ENCODE measurements around the gene VWA3B. TPM values are rescaled to one million over a fixed set of nuclear protein-coding genes. Genes with fewer than 3 reads are reported as not detected.
A peak's percentile ranks its signal among the peaks of the same experiment; 100 is the strongest.

VWA3B gene
- total RNA-seq, 3 donors from 2014 or later, result not detected

DNA sequence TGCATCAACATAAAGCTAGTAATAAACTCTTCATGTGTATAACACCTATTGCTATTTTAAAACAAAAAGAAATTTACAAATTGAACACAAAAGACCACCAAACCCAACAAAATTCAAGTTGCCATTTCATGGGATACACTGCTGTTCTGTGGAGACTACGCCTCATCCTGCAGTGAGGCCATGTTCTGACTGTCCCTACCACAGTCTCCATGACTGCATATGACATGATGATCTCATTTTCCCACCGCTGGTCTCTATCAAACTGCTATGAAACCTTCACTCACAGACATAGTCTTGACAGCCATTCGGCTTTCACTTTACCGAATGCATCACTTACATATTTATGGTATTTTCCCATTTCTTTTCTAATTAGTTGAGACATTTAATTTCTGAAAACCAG lies 21.2 kb upstream of the VWA3B start:
- H3K27me3 Mint-ChIP-seq (ENCODE audit: low read depth), result peaks cover 22% of the 10 kb centered on the region
- H3K4me3 Mint-ChIP-seq, result no peak overlapping the region
- H3K36me3 Mint-ChIP-seq (ENCODE audit: insufficient read depth), result no peaks in the 10 kb centered on the region
- ATAC-seq (no peak), DNase-seq (no peak)
- no peaks in the 10 kb centered on the region for H3K9me3 Mint-ChIP-seq
- H3K4me1 Mint-ChIP-seq (ENCODE audit: low read depth), result no peaks in the 10 kb centered on the region

DNA sequence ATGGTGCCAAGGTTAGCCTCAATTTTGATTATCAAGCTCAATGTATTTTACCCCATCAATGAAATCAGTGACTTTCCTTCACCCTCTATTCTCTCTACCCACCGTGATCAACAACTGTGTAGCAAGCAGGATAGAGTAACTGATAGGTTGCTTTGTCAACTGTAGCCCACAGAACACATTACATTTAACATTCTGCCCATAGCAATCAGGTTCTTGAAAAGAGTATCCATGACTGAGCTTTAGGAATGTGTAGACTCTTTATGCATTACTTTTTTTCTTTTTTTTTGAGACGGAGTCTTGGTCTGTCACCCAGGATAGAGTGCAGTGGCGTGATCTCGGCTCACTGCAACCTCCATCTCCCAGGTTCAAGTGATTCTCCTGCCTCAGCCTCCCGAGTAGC lies 19.8 kb upstream of the VWA3B start:
- ATAC-seq (no peak), DNase-seq (no peak)
- H3K27me3 Mint-ChIP-seq (ENCODE audit: low read depth), result peaks cover 22% of the 10 kb centered on the region
- no peak overlapping the region for H3K4me3 Mint-ChIP-seq
- H3K4me1 Mint-ChIP-seq (ENCODE audit: low read depth), result no peaks in the 10 kb centered on the region
- H3K9me3 Mint-ChIP-seq, result no peaks in the 10 kb centered on the region
- H3K36me3 Mint-ChIP-seq (ENCODE audit: insufficient read depth), result no peaks in the 10 kb centered on the region

DNA sequence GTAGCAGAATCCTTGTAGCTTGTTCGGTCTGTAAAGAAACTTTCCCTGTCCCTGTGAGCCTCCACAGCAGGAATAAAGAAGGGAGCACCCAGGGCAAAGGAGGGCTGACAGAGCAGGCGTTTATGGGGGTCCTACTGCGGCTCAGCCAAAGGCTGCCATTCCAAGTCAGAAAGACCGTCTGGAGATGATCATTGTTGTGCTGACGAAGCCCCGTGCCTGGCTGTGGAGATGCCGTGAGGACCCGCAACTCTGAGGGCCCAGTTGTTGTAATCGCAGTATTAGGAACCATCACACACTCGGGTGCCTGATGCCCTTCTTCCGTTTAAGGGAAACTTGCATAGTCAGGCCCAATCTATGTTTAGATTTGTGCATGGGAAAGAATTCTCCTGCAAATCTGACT lies 16.9 kb upstream of the VWA3B start:
- H3K4me3 Mint-ChIP-seq, result no peak overlapping the region
- no peaks in the 10 kb centered on the region for H3K9me3 Mint-ChIP-seq
- peaks cover 13% of the 10 kb centered on the region for H3K27me3 Mint-ChIP-seq (ENCODE audit: low read depth)
- ATAC-seq (no peak), DNase-seq (no peak)
- H3K4me1 Mint-ChIP-seq (ENCODE audit: low read depth), result no peaks in the 10 kb centered on the region
- no peaks in the 10 kb centered on the region for H3K36me3 Mint-ChIP-seq (ENCODE audit: insufficient read depth)

DNA sequence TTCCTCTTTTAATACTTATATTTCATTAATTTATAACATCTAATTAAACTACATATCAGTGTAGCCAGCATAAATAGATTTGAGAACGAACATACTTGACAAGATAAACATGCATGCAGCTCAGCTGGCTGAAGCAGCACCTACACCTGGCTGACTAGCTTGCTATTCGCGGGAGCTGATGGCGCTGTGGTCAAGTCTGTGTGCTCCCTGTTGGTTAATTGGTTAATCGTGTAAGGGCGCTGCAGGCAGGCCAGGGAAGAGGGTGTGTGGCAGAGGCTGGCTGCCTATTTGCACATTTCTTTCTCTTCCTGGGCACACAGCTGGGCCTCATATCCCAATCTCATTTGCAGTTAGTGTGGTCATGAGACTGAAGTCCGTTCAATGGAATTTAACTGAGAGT lies 14.5 kb upstream of the VWA3B start:
- no peaks in the 10 kb centered on the region for H3K36me3 Mint-ChIP-seq (ENCODE audit: insufficient read depth)
- no peak overlapping the region for H3K4me3 Mint-ChIP-seq
- ATAC-seq (no peak), DNase-seq (no peak)
- no peaks in the 10 kb centered on the region for H3K9me3 Mint-ChIP-seq
- H3K4me1 Mint-ChIP-seq (ENCODE audit: low read depth), result no peaks in the 10 kb centered on the region
- peaks cover 8% of the 10 kb centered on the region for H3K27me3 Mint-ChIP-seq (ENCODE audit: low read depth)

DNA sequence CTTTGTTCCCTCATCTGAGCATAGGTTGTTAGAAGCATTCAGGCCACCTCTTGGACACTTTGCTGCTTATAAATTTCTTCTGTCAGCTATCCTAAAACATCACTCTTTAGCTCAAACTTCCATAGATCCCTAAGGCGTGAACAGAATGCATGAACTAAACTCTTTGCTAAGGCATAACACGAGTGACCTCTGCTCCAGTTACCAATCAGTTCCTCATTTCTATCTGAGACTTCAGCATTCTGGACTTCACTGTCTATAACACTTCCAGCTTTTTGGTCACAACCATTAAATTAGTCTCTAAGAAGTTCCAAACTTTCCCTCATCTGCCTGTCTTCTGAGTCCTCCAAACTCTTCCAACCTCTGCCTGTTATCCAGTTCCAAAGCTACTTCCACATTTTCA lies 8.3 kb upstream of the VWA3B start:
- Mint-ChIP-seq H3K4me1 (ENCODE audit: low read depth) (peaks cover 6% of the 10 kb centered on the region), H3K9me3 (peaks cover 9% of the 10 kb centered on the region), H3K4me3 (no peak overlapping the region), H3K36me3 (ENCODE audit: insufficient read depth) (no peaks in the 10 kb centered on the region), H3K27me3 (ENCODE audit: low read depth) (peaks cover 10% of the 10 kb centered on the region)
- ATAC-seq (no peak), DNase-seq (no peak)

DNA sequence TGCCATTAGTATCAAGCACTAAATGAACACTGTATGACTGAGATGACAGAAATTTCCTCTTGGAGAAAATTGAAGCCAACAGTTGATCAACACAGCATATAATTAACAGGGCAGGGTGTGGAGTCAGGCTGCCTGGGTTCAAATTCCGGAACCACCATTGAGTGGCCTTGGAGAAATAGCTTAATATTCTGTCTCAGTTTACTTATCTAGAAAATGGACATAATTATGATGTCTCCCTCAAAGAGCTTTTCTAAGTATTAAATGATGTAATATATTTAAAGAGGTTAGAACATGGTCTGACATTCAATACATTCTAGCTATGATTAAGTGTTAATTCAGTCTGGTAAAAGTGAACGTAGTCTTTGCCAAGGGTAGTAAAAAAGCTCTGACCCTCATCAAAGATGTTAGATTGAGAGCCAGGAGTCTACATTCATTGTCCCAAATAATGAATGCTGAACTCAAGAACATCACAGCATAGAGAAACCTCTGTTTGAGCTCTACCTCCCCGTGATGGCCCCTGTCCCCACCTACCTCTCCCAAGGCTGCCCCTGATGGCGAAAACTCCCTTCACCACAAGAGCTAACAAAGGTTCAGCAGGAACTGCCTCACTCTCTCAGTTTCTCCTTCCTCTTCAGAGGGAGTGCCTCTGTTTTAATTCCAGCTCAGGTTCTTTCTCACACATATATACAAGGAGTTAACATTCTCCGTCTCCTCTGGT lies 2.7 kb upstream of the VWA3B start:
- Mint-ChIP-seq H3K36me3 (ENCODE audit: insufficient read depth) (no peaks in the 10 kb centered on the region), H3K4me1 (ENCODE audit: low read depth) (peaks cover 20% of the 10 kb centered on the region), H3K9me3 (no peaks in the 10 kb centered on the region), H3K27me3 (ENCODE audit: low read depth) (peaks cover 49% of the 10 kb centered on the region), H3K4me3 (no peak overlapping the region)
- DNase-seq (no peak), ATAC-seq (no peak)

DNA sequence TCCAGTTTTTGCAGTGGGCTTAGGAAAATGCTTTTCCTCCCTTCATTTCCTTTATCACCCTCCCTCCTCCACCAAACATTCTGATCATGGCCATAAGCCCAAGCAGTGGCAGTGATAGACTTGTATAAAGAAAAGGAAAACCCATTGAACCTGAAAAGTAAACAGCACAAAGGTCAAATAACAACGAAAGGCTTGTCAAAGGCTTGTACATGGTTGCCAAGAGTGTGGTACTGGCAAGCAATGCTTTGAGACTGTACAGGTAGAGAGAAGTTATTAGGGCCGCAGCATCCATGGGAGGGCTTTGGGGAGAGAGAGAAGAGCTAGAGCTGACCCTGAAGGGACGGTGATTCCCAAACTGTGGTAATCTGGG lies 2.1 kb upstream of the VWA3B start:
- ATAC-seq (no peak), DNase-seq (no peak)
- no peak overlapping the region for H3K4me3 Mint-ChIP-seq
- no peaks in the 10 kb centered on the region for H3K36me3 Mint-ChIP-seq (ENCODE audit: insufficient read depth)
- H3K9me3 Mint-ChIP-seq, result no peaks in the 10 kb centered on the region
- H3K4me1 Mint-ChIP-seq (ENCODE audit: low read depth), result peaks cover 20% of the 10 kb centered on the region
- peaks cover 47% of the 10 kb centered on the region for H3K27me3 Mint-ChIP-seq (ENCODE audit: low read depth)

DNA sequence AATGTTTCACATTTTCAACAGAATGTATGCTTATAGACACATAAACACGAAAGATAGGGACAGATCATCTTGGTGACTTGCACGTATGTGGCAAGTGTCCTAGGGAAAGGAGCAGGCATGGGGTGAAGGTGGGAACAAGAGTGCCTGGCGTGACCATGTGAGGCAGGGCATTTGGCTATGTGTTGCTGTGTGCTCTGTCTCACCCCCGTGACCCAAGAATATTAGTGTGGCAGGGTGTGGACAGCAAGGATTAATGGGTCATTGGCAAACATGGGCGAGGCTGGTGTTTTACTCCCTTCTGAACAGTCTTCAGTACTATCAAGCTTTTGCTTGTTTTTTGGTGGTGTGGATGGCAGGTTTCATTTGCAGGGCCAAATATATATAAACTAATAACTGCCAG lies 1.3 kb upstream of the VWA3B start:
- H3K27me3 Mint-ChIP-seq (ENCODE audit: low read depth), result peaks cover 47% of the 10 kb centered on the region
- ATAC-seq (no peak), DNase-seq (no peak)
- no peak overlapping the region for H3K4me3 Mint-ChIP-seq
- no peaks in the 10 kb centered on the region for H3K9me3 Mint-ChIP-seq
- H3K4me1 Mint-ChIP-seq (ENCODE audit: low read depth), result peaks cover 20% of the 10 kb centered on the region
- no peaks in the 10 kb centered on the region for H3K36me3 Mint-ChIP-seq (ENCODE audit: insufficient read depth)

DNA sequence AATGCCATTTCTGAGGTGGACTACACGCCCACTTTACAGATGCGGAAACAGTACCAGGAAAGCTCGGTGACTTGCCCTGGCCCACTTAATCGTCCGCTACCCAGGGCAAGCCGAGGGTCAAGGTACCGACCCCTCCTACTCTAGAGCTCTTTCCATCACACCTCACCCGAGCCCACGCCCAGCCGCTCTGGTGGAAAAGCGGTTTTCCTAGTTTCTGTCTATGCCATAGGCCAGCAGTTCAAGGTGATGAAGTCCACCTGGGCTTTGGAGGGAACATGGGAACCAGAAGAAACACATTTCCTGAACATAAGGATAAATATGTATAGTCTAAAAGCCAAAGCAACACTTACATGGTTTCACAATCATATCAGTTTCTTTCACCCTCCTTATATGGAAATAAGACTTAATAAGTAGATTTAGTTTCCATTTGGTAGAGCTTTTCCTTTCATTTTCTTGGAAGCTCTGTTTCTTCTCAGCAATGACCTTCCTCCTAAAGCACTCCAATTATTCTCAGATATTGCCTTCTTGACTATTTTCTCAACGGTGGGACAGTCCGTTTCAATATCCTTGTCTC lies 567 bp downstream of the VWA3B start:
- Mint-ChIP-seq H3K27me3 (ENCODE audit: low read depth) (peaks cover 47% of the 10 kb centered on the region), H3K36me3 (ENCODE audit: insufficient read depth) (no peaks in the 10 kb centered on the region), H3K4me3 (peak overlapping the region; percentile 66), H3K4me1 (ENCODE audit: low read depth) (peaks cover 14% of the 10 kb centered on the region), H3K9me3 (no peaks in the 10 kb centered on the region)
- no peak for DNase-seq
- peak in 1 of 2 donors; percentile 36 for ATAC-seq

DNA sequence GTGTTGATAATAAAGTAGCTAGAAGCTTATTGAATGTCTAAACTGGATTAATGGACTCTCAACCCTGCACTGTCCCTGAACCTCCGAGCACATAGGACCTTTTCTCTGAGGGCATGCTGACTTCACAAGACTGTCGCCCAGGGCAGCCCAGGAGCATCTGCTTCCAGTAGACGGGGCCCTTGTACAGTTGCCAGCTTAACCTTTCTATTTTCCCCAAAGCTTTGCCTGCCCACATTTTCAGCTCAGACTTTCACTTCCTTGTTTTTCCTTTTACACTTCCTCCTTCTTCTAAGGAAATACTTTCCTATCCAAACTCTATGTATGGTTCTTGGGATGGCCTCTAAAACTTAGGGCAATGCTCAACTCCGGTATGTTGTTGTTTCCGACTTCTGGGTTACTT lies 1.3 kb downstream of the VWA3B start:
- Mint-ChIP-seq H3K27me3 (ENCODE audit: low read depth) (peaks cover 43% of the 10 kb centered on the region), H3K9me3 (no peaks in the 10 kb centered on the region), H3K4me3 (no peak overlapping the region), H3K36me3 (ENCODE audit: insufficient read depth) (no peaks in the 10 kb centered on the region), H3K4me1 (ENCODE audit: low read depth) (peaks cover 14% of the 10 kb centered on the region)
- DNase-seq (no peak), ATAC-seq (no peak)

DNA sequence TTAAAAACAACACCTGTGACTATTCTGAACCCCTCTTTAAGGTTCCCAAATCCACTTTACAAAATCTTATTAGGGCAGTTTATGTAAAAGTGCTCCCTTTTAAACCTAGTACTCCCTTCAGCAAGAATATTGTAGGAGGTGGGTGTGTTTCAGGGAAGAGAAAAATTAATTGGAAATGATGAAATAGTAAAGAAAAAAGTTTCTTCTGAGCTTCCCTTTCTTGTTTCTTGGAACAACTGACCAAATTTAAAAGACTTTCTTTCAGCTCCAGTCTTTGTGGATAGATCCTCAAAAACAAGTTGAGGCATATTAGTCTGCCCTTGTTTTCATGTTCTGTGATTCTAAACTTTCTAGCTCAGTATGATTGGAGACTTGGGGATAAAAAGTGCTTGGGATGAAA lies 3.0 kb downstream of the VWA3B start:
- Mint-ChIP-seq H3K9me3 (peaks cover 5% of the 10 kb centered on the region), H3K4me3 (no peak overlapping the region), H3K27me3 (ENCODE audit: low read depth) (peaks cover 37% of the 10 kb centered on the region), H3K4me1 (ENCODE audit: low read depth) (peaks cover 14% of the 10 kb centered on the region), H3K36me3 (ENCODE audit: insufficient read depth) (no peaks in the 10 kb centered on the region)
- no peak for ATAC-seq
- DNase-seq, result no peak

DNA sequence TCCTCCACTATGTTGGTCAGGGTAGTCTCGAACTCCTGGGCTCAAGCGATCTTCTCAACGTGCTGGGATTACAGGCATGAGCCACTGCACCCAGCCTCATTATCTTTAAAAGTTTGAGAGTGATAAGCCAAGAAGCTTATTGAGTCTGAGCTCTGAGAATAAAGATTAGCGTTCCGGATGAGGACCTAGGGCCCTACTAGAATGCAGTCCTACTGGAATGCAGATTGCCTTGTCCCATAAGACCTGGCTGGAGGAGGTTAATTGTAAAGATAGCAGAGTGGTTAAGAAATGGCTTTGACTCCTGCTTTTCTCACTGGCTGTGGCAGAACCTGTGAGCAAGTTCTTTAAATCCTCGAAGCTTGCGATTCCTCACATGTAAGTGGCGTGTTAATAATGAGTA lies 4.0 kb downstream of the VWA3B start:
- Mint-ChIP-seq H3K36me3 (ENCODE audit: insufficient read depth) (no peaks in the 10 kb centered on the region), H3K4me1 (ENCODE audit: low read depth) (peaks cover 14% of the 10 kb centered on the region), H3K9me3 (peaks cover 13% of the 10 kb centered on the region), H3K4me3 (no peak overlapping the region), H3K27me3 (ENCODE audit: low read depth) (peaks cover 28% of the 10 kb centered on the region)
- no peak for ATAC-seq
- DNase-seq, result no peak

DNA sequence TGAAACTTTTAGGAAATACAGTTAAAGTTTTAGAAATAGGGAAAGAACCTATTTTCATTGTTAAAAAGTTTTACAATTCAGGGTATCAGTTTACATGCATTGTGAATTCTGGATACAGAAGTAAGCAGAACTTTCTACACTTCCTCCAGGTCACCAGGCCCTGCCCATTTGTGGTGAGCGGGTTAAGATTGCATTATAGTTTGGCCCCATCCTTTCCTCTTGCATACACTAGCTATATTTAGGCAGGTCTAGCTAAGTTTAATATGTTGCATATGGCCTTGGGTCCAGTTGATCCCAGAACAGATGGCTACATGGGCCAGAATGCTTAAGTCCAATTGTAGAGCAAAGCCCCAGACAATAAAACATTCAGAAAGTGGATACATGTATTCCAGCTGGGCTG lies 4.8 kb downstream of the VWA3B start:
- Mint-ChIP-seq H3K36me3 (ENCODE audit: insufficient read depth) (no peaks in the 10 kb centered on the region), H3K9me3 (peaks cover 20% of the 10 kb centered on the region), H3K4me3 (no peak overlapping the region), H3K4me1 (ENCODE audit: low read depth) (peaks cover 10% of the 10 kb centered on the region), H3K27me3 (ENCODE audit: low read depth) (peaks cover 20% of the 10 kb centered on the region)
- no peak for DNase-seq
- no peak for ATAC-seq

DNA sequence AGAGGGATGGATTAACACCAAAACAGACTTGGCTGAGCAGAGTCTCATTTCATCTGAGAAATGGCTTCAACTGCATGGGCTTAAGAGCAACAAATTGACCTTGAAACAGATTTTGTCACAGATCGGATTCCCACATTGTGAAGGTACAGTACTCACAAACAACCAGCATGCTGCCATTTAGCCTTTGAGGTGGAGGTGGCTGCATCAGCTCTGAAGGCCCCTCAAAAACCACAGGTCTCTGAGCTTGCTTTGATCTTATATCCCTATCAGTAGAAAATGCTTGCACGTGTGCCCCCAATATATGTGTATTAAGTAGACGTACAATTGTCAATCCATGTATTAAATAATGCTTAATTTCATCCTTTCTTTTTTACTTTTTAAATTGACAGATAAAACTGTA lies 6.2 kb downstream of the VWA3B start:
- H3K4me1 Mint-ChIP-seq (ENCODE audit: low read depth), result no peaks in the 10 kb centered on the region
- H3K4me3 Mint-ChIP-seq, result no peak overlapping the region
- H3K9me3 Mint-ChIP-seq, result peaks cover 27% of the 10 kb centered on the region
- DNase-seq (no peak), ATAC-seq (no peak)
- H3K27me3 Mint-ChIP-seq (ENCODE audit: low read depth), result peaks cover 8% of the 10 kb centered on the region
- H3K36me3 Mint-ChIP-seq (ENCODE audit: insufficient read depth), result no peaks in the 10 kb centered on the region

DNA sequence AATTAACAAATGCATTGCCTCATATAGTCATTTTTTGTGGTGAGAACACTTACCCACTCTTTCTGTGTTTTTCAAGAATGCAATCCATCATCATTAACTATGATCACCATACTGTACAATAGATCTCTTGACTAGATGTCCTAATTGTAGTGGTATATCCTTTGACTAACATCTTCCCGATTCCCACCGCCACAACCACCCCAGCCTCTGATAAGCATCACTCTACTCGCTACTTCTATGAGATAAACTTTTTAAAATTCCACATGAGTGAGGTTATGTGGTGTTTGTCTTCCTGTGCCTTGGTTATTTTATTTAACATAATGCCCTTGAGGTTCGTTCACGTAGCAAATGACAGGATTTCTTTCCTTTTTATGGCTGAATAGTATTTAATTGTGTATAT lies 6.6 kb downstream of the VWA3B start:
- Mint-ChIP-seq H3K4me1 (ENCODE audit: low read depth) (no peaks in the 10 kb centered on the region), H3K9me3 (peaks cover 32% of the 10 kb centered on the region), H3K36me3 (ENCODE audit: insufficient read depth) (no peaks in the 10 kb centered on the region), H3K4me3 (no peak overlapping the region), H3K27me3 (ENCODE audit: low read depth) (peaks cover 5% of the 10 kb centered on the region)
- ATAC-seq (no peak), DNase-seq (no peak)
